K562 (cell line): ENCODE measurements around the gene TTLL11.

Experiments used
- CC2D1A ChIP-seq: fragments of 450-650 bp; IDR thresholded peaks from 2 replicates; pipeline ENCODE4 v1.6.1; 2017; ENCODE audit warnings: mild to moderate bottlenecking
- CTCF ChIP-seq, 3 experiments: IDR thresholded peaks in 2 of 3; conservative IDR thresholded peaks in 1 of 3; 2 replicates each; pipeline ENCODE4 v1.5.1; 2011 to 2012; ENCODE audit warnings: low read length in 3 of 3, mild to moderate bottlenecking in 3 of 3, control low read depth in 2 of 3, improper control_type of control experiment in 1 of 3, inconsistent platforms in 1 of 3, low read depth in 1 of 3, mixed read lengths in 1 of 3, moderate library complexity in 1 of 3; ENCODE audit not compliant: insufficient read depth in 2 of 3
- POLR2A ChIP-seq: fragments of 450-650 bp; conservative IDR thresholded peaks from 2 replicates; pipeline ENCODE4 v1.6.1; 2016

GRCh38 chr9:122119166-122119521, 26.0 kb upstream of the TTLL11 start:
- TF ChIP-seq CTCF (IDR thresholded peaks at IDR 0.05 in 2 of 3, conservative IDR thresholded peaks at IDR 0.05 in 1 of 3; ENCODE audit: insufficient read depth in 2 of 3, low read depth in 1 of 3, low read length in 3 of 3) (no peak), POLR2A (no peak), CC2D1A (no peak)
